IPS-18c (cell line): ENCODE data around the gene OTX2.

Source experiments
- H3K4me3 ChIP-seq: 2 replicates; pipeline ENCODE4 v1.7.0; 2013; ENCODE audit warnings: low read depth, mild to moderate bottlenecking, low read length, moderate library complexity; ENCODE audit not compliant: insufficient read depth
- H3K9me3 ChIP-seq: one replicate; pipeline ENCODE4 v1.6.1; 2013; ENCODE audit warnings: mild to moderate bottlenecking, low read length, moderate library complexity; ENCODE audit not compliant: control insufficient read depth, insufficient read depth

Gene OTX2

GRCh38 chr14:56759633-56760032 is 50.6 kb downstream of the OTX2 start:
- Histone ChIP-seq H3K4me3 (no peak overlapping the region), H3K9me3 (no peaks in the 10 kb centered on the region)

GRCh38 chr14:56759094-56759493 is 51.2 kb downstream of the OTX2 start:
- Histone ChIP-seq H3K9me3 (no peaks in the 10 kb centered on the region), H3K4me3 (no peak overlapping the region)

GRCh38 chr14:56754921-56755320 is 55.4 kb downstream of the OTX2 start:
- H3K4me3 ChIP-seq, result no peak overlapping the region

GRCh38 chr14:56753396-56753795 is 56.9 kb downstream of the OTX2 start:
- Histone ChIP-seq H3K4me3 (no peak overlapping the region), H3K9me3 (no peaks in the 10 kb centered on the region)

More at GRCh38 chr14:56754921-56755320, 55.4 kb downstream of the OTX2 start:
- no peaks in the 10 kb centered on the region for H3K9me3 ChIP-seq

DNA sequence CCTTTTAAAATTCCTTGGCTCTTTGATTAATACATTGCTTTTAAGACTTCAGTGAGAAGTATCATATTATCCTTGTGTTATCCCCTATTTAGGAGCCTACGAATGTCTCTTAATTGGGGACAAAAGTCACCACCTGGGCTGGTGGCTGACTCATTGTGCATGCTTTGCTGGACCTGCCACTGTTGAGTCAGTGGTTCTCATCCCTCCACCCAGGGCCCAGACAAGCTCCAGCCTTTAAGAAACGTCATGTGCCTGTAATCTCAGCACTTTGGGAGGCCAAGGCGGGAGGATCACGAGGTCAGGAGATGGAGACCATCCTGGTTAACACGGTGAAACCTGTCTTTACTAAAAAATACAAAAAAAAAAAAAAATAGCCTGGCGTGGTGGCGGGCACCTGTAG is 57.9 kb downstream of the OTX2 start:
- no peak overlapping the region for H3K4me3 ChIP-seq
- H3K9me3 ChIP-seq, result no peaks in the 10 kb centered on the region

GRCh38 chr14:56751471-56751870 is 58.8 kb downstream of the OTX2 start:
- no peak overlapping the region for H3K4me3 ChIP-seq
- H3K9me3 ChIP-seq, result no peaks in the 10 kb centered on the region
